GM13976 (cell line): Measurements from ENCODE around the gene LARGE2.

ENCODE experiments used
- DNase-seq: peaks from one replicate; pipeline ENCODE4 v3.0.0; 2012; ENCODE audit warnings: low spot score
- in situ Hi-C: fragments of 300-500 bp; cut with MboI; formaldehyde crosslinking; loops from one replicate; pipeline ENCODE4 v1.12.0; 2022; ENCODE audit warnings: low sequenced_read_pairs, mixed read lengths, inconsistent platforms; ENCODE audit not compliant: unreplicated experiment
- TF ChIP-seq, protein P1 (sequence below): IDR thresholded peaks from 2 replicates; pipeline ENCODE4 v1.5.1; 2012; ENCODE audit warnings: borderline replicate concordance, mild to moderate bottlenecking; ENCODE audit not compliant: insufficient read depth; ENCODE audit errors: extremely low read depth, missing control alignments, control extremely low read depth

The LARGE2 gene

DNA sequence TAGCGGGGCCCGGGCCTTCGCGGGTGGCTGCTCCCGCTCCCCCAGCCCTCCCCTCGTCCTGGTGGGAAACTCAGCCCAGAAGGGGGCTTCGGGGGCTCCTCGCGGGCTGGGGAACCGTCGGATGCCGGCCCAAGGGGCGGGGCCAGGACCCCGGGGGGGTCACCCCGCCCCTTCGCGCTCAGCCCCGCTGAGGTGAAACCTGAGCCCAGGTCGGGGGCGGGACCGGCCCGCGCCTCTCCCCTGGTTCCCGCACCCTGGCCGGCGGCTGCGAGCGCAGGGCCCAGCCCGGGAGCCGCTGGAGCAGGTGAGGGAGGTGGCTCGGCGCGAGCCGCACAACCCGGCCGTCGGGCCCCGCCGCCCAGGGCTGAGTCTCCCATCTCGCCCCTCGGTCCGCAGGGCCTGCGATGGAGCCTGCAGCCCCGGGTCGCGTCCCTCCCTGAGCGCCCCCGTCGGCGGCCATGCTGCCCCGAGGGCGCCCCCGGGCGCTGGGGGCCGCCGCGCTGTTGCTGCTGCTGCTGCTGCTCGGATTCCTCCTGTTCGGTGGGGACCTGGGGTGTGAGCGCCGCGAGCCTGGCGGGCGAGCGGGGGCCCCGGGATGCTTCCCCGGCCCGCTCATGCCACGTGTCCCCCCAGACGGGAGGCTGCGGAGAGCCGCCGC, at the start of gene LARGE2:
Gene LARGE2 (plus strand): TSS at position 232 of the 658 bp plus-strand sequence. CDS start 227 bp downstream, at position 459.
- DNase-seq: peak; percentile 59
- in situ Hi-C loops: no loop called here

DNA sequence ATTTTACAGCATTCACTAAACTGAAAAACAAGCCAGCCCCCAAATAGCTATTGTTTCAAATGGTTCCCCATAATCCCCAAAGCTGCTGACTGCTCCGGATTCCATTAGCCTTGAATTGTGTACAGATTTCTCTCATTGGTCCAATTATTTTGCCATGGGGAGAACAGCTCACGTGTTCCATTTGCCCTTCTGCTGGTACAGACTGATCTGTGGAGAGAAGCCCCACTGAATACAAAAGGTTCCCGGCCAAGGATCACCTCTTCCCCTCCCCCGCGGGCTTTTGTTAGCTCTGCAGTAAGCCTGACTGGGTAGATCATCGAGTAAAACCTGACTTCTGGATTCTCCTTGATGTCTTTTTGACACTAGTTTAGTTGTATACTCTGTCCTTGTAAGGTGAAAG, 46.1 kb upstream of the LARGE2 start:
- in situ Hi-C loops: no loop called here
- DNase-seq: no peak
- TF ChIP-seq, protein P1, sequence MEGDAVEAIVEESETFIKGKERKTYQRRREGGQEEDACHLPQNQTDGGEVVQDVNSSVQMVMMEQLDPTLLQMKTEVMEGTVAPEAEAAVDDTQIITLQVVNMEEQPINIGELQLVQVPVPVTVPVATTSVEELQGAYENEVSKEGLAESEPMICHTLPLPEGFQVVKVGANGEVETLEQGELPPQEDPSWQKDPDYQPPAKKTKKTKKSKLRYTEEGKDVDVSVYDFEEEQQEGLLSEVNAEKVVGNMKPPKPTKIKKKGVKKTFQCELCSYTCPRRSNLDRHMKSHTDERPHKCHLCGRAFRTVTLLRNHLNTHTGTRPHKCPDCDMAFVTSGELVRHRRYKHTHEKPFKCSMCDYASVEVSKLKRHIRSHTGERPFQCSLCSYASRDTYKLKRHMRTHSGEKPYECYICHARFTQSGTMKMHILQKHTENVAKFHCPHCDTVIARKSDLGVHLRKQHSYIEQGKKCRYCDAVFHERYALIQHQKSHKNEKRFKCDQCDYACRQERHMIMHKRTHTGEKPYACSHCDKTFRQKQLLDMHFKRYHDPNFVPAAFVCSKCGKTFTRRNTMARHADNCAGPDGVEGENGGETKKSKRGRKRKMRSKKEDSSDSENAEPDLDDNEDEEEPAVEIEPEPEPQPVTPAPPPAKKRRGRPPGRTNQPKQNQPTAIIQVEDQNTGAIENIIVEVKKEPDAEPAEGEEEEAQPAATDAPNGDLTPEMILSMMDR: no peak

More for the DNA sequence above, at the start of gene LARGE2:
- TF ChIP-seq, protein P1: no peak

DNA sequence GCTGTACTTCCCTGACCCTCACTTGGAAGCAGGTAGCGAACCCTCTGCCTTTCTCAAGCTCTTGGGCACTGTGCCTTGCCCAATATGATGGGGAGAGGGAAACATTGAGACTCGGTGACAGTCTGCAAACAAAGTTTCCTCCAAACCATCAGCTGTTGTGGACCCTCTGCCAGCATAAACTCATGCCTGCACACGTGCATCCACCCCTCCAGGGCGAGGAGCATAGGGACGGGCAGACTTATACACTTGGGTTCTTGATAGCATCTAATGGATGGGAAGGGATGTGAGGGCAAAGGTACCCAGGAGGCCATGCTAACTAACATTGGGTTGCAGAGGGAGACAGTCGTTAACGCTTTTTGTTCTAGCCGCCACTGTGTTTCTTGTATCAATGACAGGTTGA, 45.2 kb upstream of the LARGE2 start:
- in situ Hi-C loops: no loop called here
- no peak for DNase-seq
- TF ChIP-seq, protein P1: no peak

DNA sequence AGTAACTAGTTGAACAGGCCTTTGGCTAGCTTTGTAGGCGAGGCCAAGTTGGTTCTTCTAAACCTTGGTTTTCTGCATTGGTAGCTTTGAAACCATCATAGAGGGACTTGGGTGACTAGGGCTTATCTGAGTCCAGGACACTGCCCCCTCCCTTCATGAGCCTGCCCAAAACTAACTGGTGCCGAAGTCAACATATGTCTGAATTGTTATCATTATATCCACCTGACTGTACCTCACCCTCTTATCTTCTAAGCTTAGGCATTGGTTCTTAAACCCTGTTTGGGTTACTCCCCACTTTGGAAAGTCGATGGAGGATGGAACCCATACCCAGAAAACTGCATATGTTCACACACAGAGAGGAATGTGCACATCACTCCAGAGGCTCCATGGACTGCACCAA, 44.6 kb upstream of the LARGE2 start:
- in situ Hi-C loops: no loop called here
- TF ChIP-seq, protein P1: no peak
- DNase-seq: no peak

DNA sequence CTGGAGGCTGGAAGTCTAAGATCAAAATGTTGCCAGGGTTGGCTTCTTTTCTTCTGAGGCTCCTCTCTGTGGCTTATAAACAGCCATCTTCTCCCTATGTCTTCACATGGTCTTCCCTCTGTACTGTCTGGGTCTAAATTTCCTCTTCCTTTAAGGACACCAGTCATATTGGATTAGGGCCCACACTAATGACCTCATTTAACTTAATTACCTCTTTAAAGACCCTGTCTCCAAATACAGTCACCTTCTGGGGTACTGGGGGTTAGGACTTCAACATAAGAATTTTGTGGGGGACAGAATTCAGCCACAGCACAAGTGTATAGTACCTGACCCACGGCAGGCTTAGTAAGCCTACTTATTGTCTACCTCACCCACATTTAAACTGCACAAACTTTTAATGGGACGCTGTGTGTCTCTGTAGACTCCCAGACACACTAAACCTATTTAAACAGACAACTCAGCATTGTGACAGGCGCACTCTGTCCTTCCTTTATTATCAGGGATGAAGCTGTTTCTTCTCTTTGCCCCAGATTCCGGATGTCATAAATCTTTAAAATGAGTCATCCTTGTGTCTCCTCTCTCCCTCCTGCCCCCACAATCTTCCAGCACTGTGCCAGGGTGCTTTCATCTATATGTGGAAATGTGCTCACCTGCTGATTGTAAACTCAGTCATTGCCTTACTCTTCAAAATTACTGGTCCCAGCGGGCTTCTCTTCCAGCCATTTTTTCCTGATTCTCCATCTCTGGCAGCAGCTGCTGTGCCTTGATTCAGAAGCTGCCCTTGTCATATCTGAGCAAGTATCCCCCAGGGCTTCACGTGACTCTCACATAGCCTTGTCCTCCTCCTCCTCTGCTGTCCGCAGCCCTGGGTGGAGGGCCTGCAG, 42.4 kb upstream of the LARGE2 start:
- in situ Hi-C loops: no loop called here

More for the DNA sequence above, 42.4 kb upstream of the LARGE2 start:
- TF ChIP-seq, protein P1: no peak
- no peak for DNase-seq
